Uterus (tissue), 4 donors: ENCODE measurements around the gene LAMA5. TPM values are rescaled to one million over a fixed set of nuclear protein-coding genes. Genes with fewer than 3 reads are reported as not detected.

ENCODE experiments used
- DNase-seq, 2 donors: peaks; one replicate each; pipeline ENCODE4 v3.0.0-alpha.2; 2019 to 2020
- H3K27ac ChIP-seq, 2 donors: fragments of 200-600 bp; sonication (generic); 1 replicate in 1 of 2; 2 replicates in 1 of 2; pipeline ENCODE4 v1.5.1; 2016 to 2018
- H3K27me3 ChIP-seq, 2 donors: fragments of 200-600 bp; sonication (generic); one replicate each; pipeline ENCODE4 v1.5.1; 2018 to 2019; ENCODE audit warnings: control low read depth in 1 of 2
- H3K36me3 ChIP-seq, 2 donors: fragments of 200-600 bp; sonication (generic); one replicate each; pipeline ENCODE4 v1.5.1; 2019; ENCODE audit warnings: control low read depth in 1 of 2
- H3K4me1 ChIP-seq, 2 donors: fragments of 200-600 bp; sonication (generic); one replicate each; pipeline ENCODE4 v1.5.1; 2018 to 2019; ENCODE audit warnings: control low read depth in 1 of 2
- H3K4me3 ChIP-seq, 2 donors: fragments of 200-600 bp; sonication (generic); 1 replicate in 1 of 2; 2 replicates in 1 of 2; pipeline ENCODE4 v1.5.1; 2018 to 2019; ENCODE audit warnings: mild to moderate bottlenecking in 1 of 2
- H3K9me3 ChIP-seq, 2 donors: fragments of 200-600 bp; sonication (generic); one replicate each; pipeline ENCODE4 v1.5.1; 2019; ENCODE audit warnings: control low read depth in 1 of 2
- CTCF ChIP-seq, 4 experiments: fragments of 200-600 bp in 2 of 4; fragments of 450-650 bp in 2 of 4; sonication (generic) in 2 of 4; IDR thresholded peaks; one replicate each; pipeline ENCODE4 v1.5.1; 2016 to 2019; ENCODE audit warnings: antibody characterized with exemption in 4 of 4, mild to moderate bottlenecking in 2 of 4, moderate library complexity in 1 of 4
- POLR2A ChIP-seq, 2 donors: fragments of 450-650 bp; IDR thresholded peaks; one replicate each; pipeline ENCODE4 v1.6.1; 2016; ENCODE audit warnings: antibody characterized with exemption in 2 of 2, mild to moderate bottlenecking in 1 of 2, moderate library complexity in 1 of 2
- intact Hi-C: fragments of 100-400 bp; cut with DNase I; formaldehyde crosslinking; loops from one replicate; pipeline ENCODE4 v1.15.1; 2023; ENCODE audit warnings: low total_unique reads
- total RNA-seq, 4 donors: library from RNA; depleted of rRNA in 3 of 4; stranded (reverse); fragments of >200 nt in 3 of 4; gene quantifications; one replicate each; pipeline versions ENCODE4 v1.1.0 to v1.2.4, GENCODE V29; 2014 to 2023
- donor health status: DM: yes; HTN: yes; CAD: no.

The LAMA5 gene
- 100 to 1,000 TPM in 2 of 4 donors, 10 to 100 TPM in 2; 50.6 to 375 (median 90.8) TPM for total RNA-seq

- Histone ChIP-seq H3K4me1 (peaks cover 5 to 41% of the 10 kb centered on the region in 2 donors), H3K9me3 (no peaks in the 10 kb centered on the region), H3K36me3 (no peaks in the 10 kb centered on the region), H3K27me3 (no peaks in the 10 kb centered on the region), H3K4me3 (peak within 1 kb of the TSS; percentile 57 to 67), H3K27ac (peak within 1 kb of the TSS; percentile 83 to 84)
- intact Hi-C loops: no loop called here
- DNase-seq: no peak
- peak; percentile 45 to 77 for TF ChIP-seq POLR2A (IDR thresholded peaks at IDR 0.05)
- peak in 1 of 4 experiments; percentile 6 for TF ChIP-seq CTCF (IDR thresholded peaks at IDR 0.05)
Observed at GRCh38 chr20:62367136-62367632, at the start of gene LAMA5. Gene LAMA5 (minus strand): TSS chr20:62367312. CDS start chr20:62367245, 67 bp downstream.

- DNase-seq: no peak
- no peak overlapping the region for H3K27ac ChIP-seq
- intact Hi-C loops: loop anchor here (10.0 kb wide), 1 partner anchor 401 kb away; no protein-coding TSS in a partner anchor
- no peaks in the 10 kb centered on the region for H3K36me3 ChIP-seq
- H3K9me3 ChIP-seq: no peaks in the 10 kb centered on the region
- no peak overlapping the region for H3K4me3 ChIP-seq
- TF ChIP-seq POLR2A (IDR thresholded peaks at IDR 0.05) (no peak), CTCF (IDR thresholded peaks at IDR 0.05) (no peak)
- peaks cover 0 to under 1% of the 10 kb centered on the region in 2 donors for H3K4me1 ChIP-seq
- no peaks in the 10 kb centered on the region for H3K27me3 ChIP-seq
Observed at GRCh38 chr20:62415354-62416111, 48.4 kb upstream of the LAMA5 start.

- no peak for TF ChIP-seq POLR2A (IDR thresholded peaks at IDR 0.05)
- DNase-seq: no peak
- H3K36me3 ChIP-seq: no peaks in the 10 kb centered on the region
- H3K4me3 ChIP-seq: no peak overlapping the region
- H3K27ac ChIP-seq: no peak overlapping the region
- no peaks in the 10 kb centered on the region for H3K27me3 ChIP-seq
- intact Hi-C loops: loop anchor here (10.0 kb wide), 1 partner anchor 399 kb away; no protein-coding TSS in a partner anchor
- H3K4me1 ChIP-seq: peaks cover 0 to 11% of the 10 kb centered on the region in 2 donors
- H3K9me3 ChIP-seq: no peaks in the 10 kb centered on the region
Observed at GRCh38 chr20:62413896-62414481, 46.9 kb upstream of the LAMA5 start.

GRCh38 chr20:62413025-62413570 lies 46.0 kb upstream of the LAMA5 start:
- Histone ChIP-seq H3K4me3 (no peak overlapping the region), H3K36me3 (no peaks in the 10 kb centered on the region), H3K27me3 (no peaks in the 10 kb centered on the region), H3K27ac (no peak overlapping the region), H3K9me3 (no peaks in the 10 kb centered on the region), H3K4me1 (peaks cover 0 to 11% of the 10 kb centered on the region in 2 donors)
- no peak for TF ChIP-seq CTCF (IDR thresholded peaks at IDR 0.05)
- no peak for TF ChIP-seq POLR2A (IDR thresholded peaks at IDR 0.05)
- no peak for DNase-seq
- intact Hi-C loops: loop anchor here (10.0 kb wide), 1 partner anchor 398 kb away; no protein-coding TSS in a partner anchor

- DNase-seq: no peak
- H3K9me3 ChIP-seq: no peaks in the 10 kb centered on the region
- H3K4me3 ChIP-seq: no peak overlapping the region
- H3K36me3 ChIP-seq: no peaks in the 10 kb centered on the region
- no peak overlapping the region for H3K27ac ChIP-seq
- peaks cover 0 to 14% of the 10 kb centered on the region in 2 donors for H3K4me1 ChIP-seq
- H3K27me3 ChIP-seq: no peaks in the 10 kb centered on the region
- intact Hi-C loops: loop anchor here (10.0 kb wide), 1 partner anchor 398 kb away; no protein-coding TSS in a partner anchor
- TF ChIP-seq POLR2A (IDR thresholded peaks at IDR 0.05) (no peak), CTCF (IDR thresholded peaks at IDR 0.05) (no peak)
Observed at GRCh38 chr20:62412194-62413024, 45.3 kb upstream of the LAMA5 start.
